Neuronal stem cell (in vitro differentiated cells): Measurements from ENCODE around the gene CNTNAP1.

ENCODE experiments used
- DNase-seq: peaks from one replicate; pipeline ENCODE4 v3.0.0-alpha.2; 2013; ENCODE audit warnings: low spot score
- H2AFZ ChIP-seq: one replicate; pipeline ENCODE4 v1.6.1; 2013; ENCODE audit warnings: mild to moderate bottlenecking, low read length, inconsistent platforms
- H2AK5ac ChIP-seq: 2 replicates; pipeline ENCODE4 v1.6.1; 2013; ENCODE audit warnings: low read depth, mild to moderate bottlenecking, inconsistent platforms, low read length, moderate library complexity, mixed read lengths
- H2BK120ac ChIP-seq: 2 replicates; pipeline ENCODE4 v1.6.1; 2013; ENCODE audit warnings: low read depth, mild to moderate bottlenecking, inconsistent platforms, low read length, moderate library complexity, mixed read lengths
- H2BK12ac ChIP-seq: one replicate; pipeline ENCODE4 v1.6.1; 2013; ENCODE audit warnings: low read length, inconsistent platforms
- H2BK15ac ChIP-seq: 2 replicates; pipeline ENCODE4 v1.6.1; 2013; ENCODE audit warnings: mild to moderate bottlenecking, low read length, inconsistent platforms, mixed read lengths
- H2BK5ac ChIP-seq: one replicate; pipeline ENCODE4 v1.6.1; 2013; ENCODE audit warnings: inconsistent platforms, mild to moderate bottlenecking, low read length, moderate library complexity
- H3K14ac ChIP-seq: one replicate; pipeline ENCODE4 v1.6.1; 2013; ENCODE audit warnings: low read length, inconsistent platforms
- H3K18ac ChIP-seq: 2 replicates; pipeline ENCODE4 v1.6.1; 2013; ENCODE audit warnings: low read length, inconsistent platforms
- H3K23ac ChIP-seq: 2 replicates; pipeline ENCODE4 v1.6.1; 2013; ENCODE audit warnings: low read depth, mild to moderate bottlenecking, mixed read lengths, low read length, inconsistent platforms; ENCODE audit not compliant: poor library complexity
- H3K27ac ChIP-seq: replicated peaks from 3 replicates; pipeline ENCODE4 v1.5.1; 2013; ENCODE audit warnings: low read length, inconsistent platforms
- H3K27me3 ChIP-seq, 3 experiments: 2 replicates each; pipeline ENCODE4 v1.6.1; 2013; ENCODE audit warnings: low read length in 3 of 3, mild to moderate bottlenecking in 2 of 3, inconsistent platforms in 1 of 3, low read depth in 1 of 3, mixed read lengths in 1 of 3, moderate library complexity in 1 of 3; ENCODE audit not compliant: control insufficient read depth in 3 of 3, insufficient read depth in 3 of 3
- H3K36me3 ChIP-seq, 2 donors: replicated peaks in 1 of 2; 2 replicates each; pipeline ENCODE4 v1.6.1; 2013; ENCODE audit warnings: low read length in 2 of 2; ENCODE audit not compliant: control insufficient read depth in 2 of 2, insufficient read depth in 2 of 2
- H3K4ac ChIP-seq: 2 replicates; pipeline ENCODE4 v1.6.1; 2013; ENCODE audit warnings: inconsistent platforms, mild to moderate bottlenecking, low read length, moderate library complexity
- H3K4me1 ChIP-seq, 2 donors: 1 replicate in 1 of 2; 2 replicates in 1 of 2; pipeline ENCODE4 v1.6.1; 2013; ENCODE audit warnings: low read length in 2 of 2, low read depth in 1 of 2; ENCODE audit not compliant: control insufficient read depth in 2 of 2, insufficient read depth in 1 of 2
- H3K4me2 ChIP-seq: one replicate; pipeline ENCODE4 v1.6.1; 2013; ENCODE audit warnings: mild to moderate bottlenecking, low read length, inconsistent platforms; ENCODE audit not compliant: insufficient read depth, poor library complexity, severe bottlenecking
- H3K4me3 ChIP-seq, 2 donors: 2 replicates each; pipeline ENCODE4 v1.5.1; 2013; ENCODE audit warnings: low read length in 2 of 2, mild to moderate bottlenecking in 2 of 2, inconsistent platforms in 1 of 2, moderate library complexity in 1 of 2
- H3K79me1 ChIP-seq: one replicate; pipeline ENCODE4 v1.6.1; 2013; ENCODE audit warnings: low read depth, mild to moderate bottlenecking, inconsistent platforms, low read length, moderate library complexity
- H3K9ac ChIP-seq: one replicate; pipeline ENCODE4 v1.6.1; 2013; ENCODE audit warnings: mild to moderate bottlenecking, low read depth, low read length, inconsistent platforms; ENCODE audit not compliant: poor library complexity
- H3K9me3 ChIP-seq, 2 donors: replicated peaks in 1 of 2; 2 replicates each; pipeline versions ENCODE3 to v1.6.1; 2013; ENCODE audit warnings: low read length in 2 of 2, mild to moderate bottlenecking in 2 of 2, inconsistent platforms in 1 of 2, low read depth in 1 of 2, mixed read lengths in 1 of 2, moderate library complexity in 1 of 2; ENCODE audit not compliant: control insufficient read depth in 2 of 2, insufficient read depth in 1 of 2
- H4K8ac ChIP-seq: one replicate; pipeline ENCODE4 v1.6.1; 2013; ENCODE audit warnings: low read depth, mild to moderate bottlenecking, inconsistent platforms, low read length, moderate library complexity
- H4K91ac ChIP-seq: one replicate; pipeline ENCODE4 v1.6.1; 2013; ENCODE audit warnings: low read length, low read depth, mild to moderate bottlenecking, inconsistent platforms; ENCODE audit not compliant: poor library complexity
- WGBS, 2 donors: extraction: QIAGEN DNeasy Blood & Tissue Kit; methylation state at CpG; one replicate each; pipeline ENCODE4 v1.1.7; 2013; ENCODE audit warnings: missing lambda C conversion rate in 2 of 2, mixed read lengths in 1 of 2; ENCODE audit not compliant: insufficient read length in 2 of 2, insufficient replicate concordance in 1 of 2; ENCODE audit errors: extremely low coverage in 2 of 2; 5-methylcytosine and 5-hydroxymethylcytosine counted together

CNTNAP1 gene

GRCh38 chr17:42694524-42694923, 12.2 kb downstream of the CNTNAP1 start:
- Histone ChIP-seq H3K4me2 (no peak overlapping the region), H3K4me3 (no peak overlapping the region), H3K14ac (no peak overlapping the region), H2BK15ac (no peak overlapping the region), H3K27me3 (no peaks in the 10 kb centered on the region), H4K8ac (no peak overlapping the region), H3K4ac (no peak overlapping the region), H2BK5ac (no peak overlapping the region), H3K9me3 (peaks cover 0 to 2% of the 10 kb centered on the region in 2 donors), H3K9ac (no peak overlapping the region), H2AFZ (no peak overlapping the region), H3K23ac (no peak overlapping the region), H4K91ac (no peak overlapping the region), H2AK5ac (no peak overlapping the region), H3K36me3 (peaks cover 42 to 95% of the 10 kb centered on the region in 2 donors), H2BK12ac (no peak overlapping the region), H3K79me1 (no peaks in the 10 kb centered on the region), H3K18ac (no peak overlapping the region), H2BK120ac (no peak overlapping the region), H3K27ac (no peak overlapping the region), H3K4me1 (peaks cover 0 to 7% of the 10 kb centered on the region in 2 donors)
- no peak for DNase-seq
- no CpG with 5 or more reads among the region's 3 CpGs for WGBS, 2 donors

- no peak for DNase-seq
- no peak overlapping the region for H2BK120ac ChIP-seq
Measured at GRCh38 chr17:42695500-42695899, 13.2 kb downstream of the CNTNAP1 start.

GRCh38 chr17:42697108-42697811, 14.9 kb downstream of the CNTNAP1 start:
- Histone ChIP-seq H3K14ac (no peak overlapping the region), H2AFZ (no peak overlapping the region), H3K36me3 (peaks cover 33 to 95% of the 10 kb centered on the region in 2 donors), H3K4ac (no peak overlapping the region), H3K9ac (no peak overlapping the region), H4K91ac (no peak overlapping the region), H3K23ac (no peak overlapping the region), H3K18ac (no peak overlapping the region), H2AK5ac (no peak overlapping the region), H2BK15ac (no peak overlapping the region), H2BK5ac (no peak overlapping the region), H3K9me3 (peaks cover 0 to 2% of the 10 kb centered on the region in 2 donors), H2BK120ac (no peak overlapping the region), H3K4me3 (no peak overlapping the region), H3K4me2 (no peak overlapping the region), H4K8ac (no peak overlapping the region), H3K27ac (no peak overlapping the region), H2BK12ac (no peak overlapping the region), H3K27me3 (no peaks in the 10 kb centered on the region), H3K4me1 (peaks cover 0 to 3% of the 10 kb centered on the region in 2 donors), H3K79me1 (no peaks in the 10 kb centered on the region)
- no peak for DNase-seq
- no CpG with 5 or more reads among the region's 19 CpGs for WGBS, 2 donors

More at GRCh38 chr17:42695500-42695899, 13.2 kb downstream of the CNTNAP1 start:
- Histone ChIP-seq H3K36me3 (peaks cover 40 to 95% of the 10 kb centered on the region in 2 donors), H3K4me3 (peak overlapping the region in 1 of 2 donors; percentile 33), H4K91ac (no peak overlapping the region), H3K23ac (no peak overlapping the region), H3K27ac (no peak overlapping the region), H3K4ac (no peak overlapping the region), H3K9me3 (peaks cover 0 to 2% of the 10 kb centered on the region in 2 donors), H3K18ac (no peak overlapping the region), H2BK15ac (no peak overlapping the region), H3K4me1 (peaks cover 0 to 7% of the 10 kb centered on the region in 2 donors), H2AFZ (no peak overlapping the region), H2BK12ac (no peak overlapping the region), H4K8ac (no peak overlapping the region), H3K4me2 (no peak overlapping the region), H3K79me1 (no peaks in the 10 kb centered on the region), H3K27me3 (no peaks in the 10 kb centered on the region), H2BK5ac (no peak overlapping the region), H2AK5ac (no peak overlapping the region), H3K9ac (no peak overlapping the region), H3K14ac (no peak overlapping the region)
- WGBS, 2 donors, result no CpG with 5 or more reads among the region's 20 CpGs

GRCh38 chr17:42698736-42699414, 16.5 kb downstream of the CNTNAP1 start:
- Histone ChIP-seq H2BK5ac (no peak overlapping the region), H3K27ac (peak overlapping the region; percentile 22), H2BK15ac (no peak overlapping the region), H3K9me3 (no peaks in the 10 kb centered on the region), H4K91ac (no peak overlapping the region), H3K23ac (peak overlapping the region; percentile 69), H3K4me1 (peaks cover 0 to 3% of the 10 kb centered on the region in 2 donors), H3K14ac (no peak overlapping the region), H3K36me3 (peaks cover 33 to 95% of the 10 kb centered on the region in 2 donors), H3K79me1 (no peaks in the 10 kb centered on the region), H4K8ac (no peak overlapping the region), H2BK120ac (no peak overlapping the region), H2BK12ac (no peak overlapping the region), H3K4me2 (no peak overlapping the region), H2AFZ (no peak overlapping the region), H3K4me3 (no peak overlapping the region), H3K27me3 (no peaks in the 10 kb centered on the region), H3K18ac (no peak overlapping the region), H3K9ac (no peak overlapping the region), H3K4ac (no peak overlapping the region), H2AK5ac (no peak overlapping the region)
- DNase-seq, result no peak
- no CpG with 5 or more reads among the region's 2 CpGs for WGBS, 2 donors
